ENCODE data around the gene METTL2B.
"Not testable (repeated sequence)": the region's sequence is repeated elsewhere in the genome, so short reads cannot be mapped to it uniquely, and the experiment has no call there.

DNA sequence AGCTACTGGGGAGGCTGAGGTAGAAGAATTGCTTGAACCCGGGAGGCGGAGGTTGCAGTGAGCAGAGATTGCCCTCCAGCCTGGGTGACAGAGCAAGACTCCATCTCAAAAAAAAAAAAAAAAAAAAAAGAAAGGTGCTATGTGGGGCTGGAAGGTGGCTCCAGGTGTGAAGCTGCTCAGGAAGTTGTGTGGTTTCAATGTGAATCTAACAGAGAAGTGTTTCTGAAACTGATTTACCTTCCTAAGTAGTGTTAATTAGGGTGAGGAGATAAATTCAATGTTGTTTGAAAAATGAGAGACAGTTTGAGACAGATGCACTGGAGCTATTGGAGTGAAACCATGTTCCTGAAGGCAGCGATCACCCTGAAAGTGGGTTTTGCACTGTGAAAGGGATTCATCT lies 30.3 kb downstream of the METTL2B start:
- TF ChIP-seq EP300 (IDR thresholded peaks at IDR 0.05), result not testable (repeated sequence)
- TF ChIP-seq, protein P1, sequence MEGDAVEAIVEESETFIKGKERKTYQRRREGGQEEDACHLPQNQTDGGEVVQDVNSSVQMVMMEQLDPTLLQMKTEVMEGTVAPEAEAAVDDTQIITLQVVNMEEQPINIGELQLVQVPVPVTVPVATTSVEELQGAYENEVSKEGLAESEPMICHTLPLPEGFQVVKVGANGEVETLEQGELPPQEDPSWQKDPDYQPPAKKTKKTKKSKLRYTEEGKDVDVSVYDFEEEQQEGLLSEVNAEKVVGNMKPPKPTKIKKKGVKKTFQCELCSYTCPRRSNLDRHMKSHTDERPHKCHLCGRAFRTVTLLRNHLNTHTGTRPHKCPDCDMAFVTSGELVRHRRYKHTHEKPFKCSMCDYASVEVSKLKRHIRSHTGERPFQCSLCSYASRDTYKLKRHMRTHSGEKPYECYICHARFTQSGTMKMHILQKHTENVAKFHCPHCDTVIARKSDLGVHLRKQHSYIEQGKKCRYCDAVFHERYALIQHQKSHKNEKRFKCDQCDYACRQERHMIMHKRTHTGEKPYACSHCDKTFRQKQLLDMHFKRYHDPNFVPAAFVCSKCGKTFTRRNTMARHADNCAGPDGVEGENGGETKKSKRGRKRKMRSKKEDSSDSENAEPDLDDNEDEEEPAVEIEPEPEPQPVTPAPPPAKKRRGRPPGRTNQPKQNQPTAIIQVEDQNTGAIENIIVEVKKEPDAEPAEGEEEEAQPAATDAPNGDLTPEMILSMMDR (IDR thresholded peaks at IDR 0.05), result not testable (repeated sequence)

Data from tibial nerve (tissue), 4 donors.